CD14-positive monocyte (primary cell): ENCODE measurements around the gene ERCC5. TPM values are rescaled to one million over a fixed set of nuclear protein-coding genes. Genes with fewer than 3 reads are reported as not detected.

Source experiments
- DNase-seq, 3 donors: peaks; one replicate each; pipeline ENCODE4 v3.0.0-alpha.2; 2011 to 2022
- H2AFZ ChIP-seq: 2 replicates; pipeline ENCODE4 v1.6.0; 2012; ENCODE audit warnings: mild to moderate bottlenecking, low read depth, low read length, inconsistent platforms; ENCODE audit not compliant: insufficient read depth, poor library complexity, severe bottlenecking
- H3K27ac ChIP-seq, 2 donors: 1 replicate in 1 of 2; 2 replicates in 1 of 2; pipeline ENCODE4 v1.5.1; 2012 to 2013; ENCODE audit warnings: low read length in 2 of 2, control low read depth in 1 of 2, inconsistent platforms in 1 of 2, low read depth in 1 of 2, mild to moderate bottlenecking in 1 of 2
- H3K27me3 ChIP-seq, 2 donors: one replicate each; pipeline versions ENCODE4 v1.6.0 to v1.6.1; 2011 to 2013; ENCODE audit warnings: low read length in 2 of 2; ENCODE audit not compliant: control insufficient read depth in 2 of 2, insufficient read depth in 2 of 2
- H3K36me3 ChIP-seq, 2 donors: replicated peaks in 1 of 2; 1 replicate in 1 of 2; 2 replicates in 1 of 2; pipeline versions ENCODE4 v1.5.1 to v1.6.1; 2012 to 2013; ENCODE audit warnings: low read length in 2 of 2, control low read depth in 1 of 2, inconsistent platforms in 1 of 2, mild to moderate bottlenecking in 1 of 2; ENCODE audit not compliant: insufficient read depth in 2 of 2, control insufficient read depth in 1 of 2
- H3K4me1 ChIP-seq, 2 donors: 1 replicate in 1 of 2; 2 replicates in 1 of 2; pipeline versions ENCODE4 v1.5.1 to v1.6.1; 2012 to 2013; ENCODE audit warnings: low read length in 2 of 2, control low read depth in 1 of 2, inconsistent platforms in 1 of 2, mild to moderate bottlenecking in 1 of 2, moderate library complexity in 1 of 2; ENCODE audit not compliant: insufficient read depth in 2 of 2, control insufficient read depth in 1 of 2
- H3K4me2 ChIP-seq: replicated peaks from 2 replicates; pipeline ENCODE3; 2012; ENCODE audit warnings: low read length, moderate library complexity, mild to moderate bottlenecking; ENCODE audit not compliant: poor library complexity, severe bottlenecking; ENCODE audit errors: extremely low read depth
- H3K4me3 ChIP-seq, 3 experiments: fragments of 200-600 bp in 1 of 3; sonication (generic) in 1 of 3; replicated peaks in 1 of 3; 1 replicate in 2 of 3; 2 replicates in 1 of 3; pipeline ENCODE4 v1.5.1; 2011 to 2013; ENCODE audit warnings: low read length in 3 of 3, mild to moderate bottlenecking in 3 of 3, control low read depth in 2 of 3, low read depth in 2 of 3, inconsistent platforms in 1 of 3, moderate library complexity in 1 of 3
- H3K79me2 ChIP-seq: 2 replicates; pipeline ENCODE4 v1.6.0; 2012; ENCODE audit warnings: mild to moderate bottlenecking, control low read depth, inconsistent platforms, low read length, moderate library complexity; ENCODE audit not compliant: insufficient read depth
- H3K9ac ChIP-seq: 2 replicates; pipeline ENCODE4 v1.6.0; 2017; ENCODE audit warnings: low read length, mild to moderate bottlenecking; ENCODE audit not compliant: insufficient read depth, poor library complexity, severe bottlenecking
- H3K9me3 ChIP-seq, 2 donors: replicated peaks in 1 of 2; 1 replicate in 1 of 2; 2 replicates in 1 of 2; pipeline versions ENCODE4 v1.5.1 to v1.6.1; 2012 to 2013; ENCODE audit warnings: low read length in 2 of 2, control low read depth in 1 of 2; ENCODE audit not compliant: control insufficient read depth in 1 of 2, insufficient read depth in 1 of 2
- H4K20me1 ChIP-seq: 2 replicates; pipeline ENCODE4 v1.6.0; 2012; ENCODE audit warnings: mild to moderate bottlenecking, low read length, control low read depth, moderate library complexity; ENCODE audit not compliant: insufficient read depth
- H3K27ac Mint-ChIP-seq, 7 donors: one replicate each; pipeline ENCODE4 v1.8.0; 2020; ENCODE audit warnings: mild to moderate bottlenecking in 7 of 7, mixed read lengths in 7 of 7, moderate library complexity in 6 of 7, inconsistent platforms in 2 of 7
- H3K27me3 Mint-ChIP-seq, 3 donors: one replicate each; pipeline ENCODE4 v1.8.0; 2021 to 2022; ENCODE audit warnings: low read depth in 3 of 3, mild to moderate bottlenecking in 3 of 3, mixed read lengths in 3 of 3, moderate library complexity in 3 of 3, inconsistent platforms in 1 of 3
- H3K36me3 Mint-ChIP-seq, 2 donors: one replicate each; pipeline ENCODE4 v1.8.0; 2020; ENCODE audit warnings: mixed read lengths in 2 of 2, inconsistent platforms in 1 of 2, mild to moderate bottlenecking in 1 of 2
- H3K4me1 Mint-ChIP-seq: one replicate; pipeline ENCODE4 v1.8.0; 2020; ENCODE audit warnings: mild to moderate bottlenecking, mixed read lengths
- H3K4me3 Mint-ChIP-seq, 2 donors: one replicate each; pipeline ENCODE4 v1.8.0; 2020; ENCODE audit warnings: mild to moderate bottlenecking in 2 of 2, mixed read lengths in 2 of 2, moderate library complexity in 1 of 2
- H3K9me3 Mint-ChIP-seq, 7 donors: one replicate each; pipeline ENCODE4 v1.8.0; 2020 to 2022; ENCODE audit warnings: mixed read lengths in 7 of 7, mild to moderate bottlenecking in 6 of 7, moderate library complexity in 6 of 7, inconsistent platforms in 2 of 7
- WGBS: methylation state at CpG from one replicate; pipeline ENCODE4 v1.1.5; 2013; ENCODE audit warnings: missing lambda C conversion rate; ENCODE audit not compliant: insufficient coverage; 5-methylcytosine and 5-hydroxymethylcytosine counted together
- intact Hi-C, 2 donors: fragments of 100-400 bp; cut with micrococcal nuclease; formaldehyde crosslinking; loops; one replicate each; pipeline versions ENCODE4 v1.15.0 to v1.15.1; 2023
- polyA plus RNA-seq, 3 donors: library from polyadenylated mRNA; depleted of rRNA in 1 of 3; unstranded in 2 of 3; stranded (reverse) in 1 of 3; fragments of 300-500 nt in 2 of 3; fragments of >200 nt in 1 of 3; fragmentation: Illumina TruSeq in 2 of 3; gene quantifications; 1 replicate in 2 of 3; 2 replicates in 1 of 3; pipeline ENCODE4 v1.2.3, GENCODE V29; 2012 to 2021
- TF ChIP-seq, protein P1 (sequence below): fragments of 200-600 bp; IDR thresholded peaks from one replicate; pipeline ENCODE4 v1.8.0; 2022; ENCODE audit warnings: antibody characterized with exemption, mild to moderate bottlenecking

Gene ERCC5
- polyA plus RNA-seq, 3 donors, result 15.2 to 34.2 (median 22.1) TPM

DNA sequence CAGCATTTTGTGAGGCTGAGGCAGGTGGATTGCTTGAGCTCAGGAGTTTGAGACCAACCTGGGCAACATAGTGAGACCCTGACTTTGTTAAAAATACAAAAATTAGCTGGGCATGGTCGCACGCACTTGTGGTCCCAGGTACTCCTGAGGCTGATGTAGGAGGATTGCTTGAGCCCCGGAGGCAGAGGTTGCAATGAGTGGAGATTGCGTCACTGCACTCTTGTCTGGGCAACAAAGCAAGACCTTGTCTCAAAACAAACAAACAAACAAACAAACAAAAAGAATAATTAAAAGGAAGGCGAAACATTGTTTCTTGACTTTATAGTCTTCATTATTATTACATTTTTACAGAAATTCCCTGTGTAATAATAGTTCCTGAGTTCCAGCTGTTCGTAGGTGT, 31.0 kb upstream of the ERCC5 start:
- no peaks in the 10 kb centered on the region for H3K4me1 Mint-ChIP-seq
- H3K27me3 ChIP-seq, result no peaks in the 10 kb centered on the region
- no peak overlapping the region for H3K9ac ChIP-seq
- no peak overlapping the region for H3K27ac ChIP-seq
- no peaks in the 10 kb centered on the region for H3K27me3 Mint-ChIP-seq
- no peak for DNase-seq
- no peak overlapping the region for H3K27ac Mint-ChIP-seq
- H3K4me3 ChIP-seq, result no peak overlapping the region
- TF ChIP-seq, protein P1, sequence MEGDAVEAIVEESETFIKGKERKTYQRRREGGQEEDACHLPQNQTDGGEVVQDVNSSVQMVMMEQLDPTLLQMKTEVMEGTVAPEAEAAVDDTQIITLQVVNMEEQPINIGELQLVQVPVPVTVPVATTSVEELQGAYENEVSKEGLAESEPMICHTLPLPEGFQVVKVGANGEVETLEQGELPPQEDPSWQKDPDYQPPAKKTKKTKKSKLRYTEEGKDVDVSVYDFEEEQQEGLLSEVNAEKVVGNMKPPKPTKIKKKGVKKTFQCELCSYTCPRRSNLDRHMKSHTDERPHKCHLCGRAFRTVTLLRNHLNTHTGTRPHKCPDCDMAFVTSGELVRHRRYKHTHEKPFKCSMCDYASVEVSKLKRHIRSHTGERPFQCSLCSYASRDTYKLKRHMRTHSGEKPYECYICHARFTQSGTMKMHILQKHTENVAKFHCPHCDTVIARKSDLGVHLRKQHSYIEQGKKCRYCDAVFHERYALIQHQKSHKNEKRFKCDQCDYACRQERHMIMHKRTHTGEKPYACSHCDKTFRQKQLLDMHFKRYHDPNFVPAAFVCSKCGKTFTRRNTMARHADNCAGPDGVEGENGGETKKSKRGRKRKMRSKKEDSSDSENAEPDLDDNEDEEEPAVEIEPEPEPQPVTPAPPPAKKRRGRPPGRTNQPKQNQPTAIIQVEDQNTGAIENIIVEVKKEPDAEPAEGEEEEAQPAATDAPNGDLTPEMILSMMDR, result no peak
- H3K79me2 ChIP-seq, result no peaks in the 10 kb centered on the region
- no CpG with 5 or more reads among the region's 6 CpGs for WGBS
- no peak overlapping the region for H3K4me3 Mint-ChIP-seq
- peaks cover 0 to 4% (median 2%) of the 10 kb centered on the region in 7 donors for H3K9me3 Mint-ChIP-seq
- H3K4me2 ChIP-seq, result no peak overlapping the region
- no peaks in the 10 kb centered on the region for H4K20me1 ChIP-seq
- H3K36me3 Mint-ChIP-seq, result peaks cover 10 to 12% of the 10 kb centered on the region in 2 donors
- H2AFZ ChIP-seq, result no peak overlapping the region
- H3K4me1 ChIP-seq, result no peaks in the 10 kb centered on the region
- peaks cover 0 to 4% of the 10 kb centered on the region in 2 donors for H3K9me3 ChIP-seq
- no peaks in the 10 kb centered on the region for H3K36me3 ChIP-seq
- intact Hi-C loops, result no loop called here

DNA sequence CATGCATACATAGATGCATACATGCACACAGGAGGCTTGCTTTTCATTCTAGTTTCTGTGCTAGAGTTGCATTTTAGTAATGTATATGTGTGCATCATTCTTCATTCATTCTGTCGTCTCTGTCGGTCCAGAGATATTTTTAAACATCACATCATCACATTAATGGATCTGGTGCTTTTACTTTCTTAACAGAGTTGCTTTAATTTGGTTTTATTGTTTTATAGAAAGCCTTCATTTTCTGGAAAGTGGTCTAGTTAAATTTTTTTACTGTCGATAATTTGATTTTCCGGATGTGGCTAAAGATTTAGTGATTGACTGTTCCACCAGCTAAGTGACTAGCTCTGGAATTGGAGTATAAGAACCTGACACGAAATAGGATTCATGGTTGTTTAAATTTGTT, 30.0 kb upstream of the ERCC5 start:
- no peaks in the 10 kb centered on the region for H3K4me1 ChIP-seq
- H3K36me3 ChIP-seq, result no peaks in the 10 kb centered on the region
- H4K20me1 ChIP-seq, result no peaks in the 10 kb centered on the region
- Mint-ChIP-seq H3K4me3 (no peak overlapping the region), H3K9me3 (peaks cover 0 to 2% (median 0%) of the 10 kb centered on the region in 7 donors), H3K27me3 (no peaks in the 10 kb centered on the region), H3K4me1 (no peaks in the 10 kb centered on the region), H3K27ac (no peak overlapping the region), H3K36me3 (peaks cover 12% of the 10 kb centered on the region in 2 donors)
- peaks cover 0 to 1% of the 10 kb centered on the region in 2 donors for H3K9me3 ChIP-seq
- H2AFZ ChIP-seq, result no peak overlapping the region
- intact Hi-C loops, result no loop called here
- H3K4me2 ChIP-seq, result no peak overlapping the region
- no peaks in the 10 kb centered on the region for H3K27me3 ChIP-seq
- TF ChIP-seq, protein P1, result no peak
- H3K4me3 ChIP-seq, result no peak overlapping the region
- no peaks in the 10 kb centered on the region for H3K79me2 ChIP-seq
- H3K9ac ChIP-seq, result no peak overlapping the region
- 100% methylated on average over 2 of the region's 5 CpGs for WGBS
- no peak overlapping the region for H3K27ac ChIP-seq
- no peak for DNase-seq
